Activated naive CD8-positive, alpha-beta T cell treated with anti-CD3 and anti-CD28 coated beads, Interleukin-2, amount 50 U/mL, for 24 hours (primary cell): ENCODE measurements around the gene ATP5PB.
A peak's percentile ranks its signal among the peaks of the same experiment; 100 is the strongest.

Source experiments
- ATAC-seq: fragments of 150-1000 bp; cut with Tn5 transposase; one replicate; pipeline ENCODE4 v1.10.0; 2021
- DNase-seq: peaks from one replicate; pipeline ENCODE4 v3.0.0; 2021
- H3K27ac Mint-ChIP-seq: one replicate; pipeline ENCODE4 v1.8.0; 2021; ENCODE audit warnings: mild to moderate bottlenecking, mixed read lengths
- H3K27me3 Mint-ChIP-seq: one replicate; pipeline ENCODE4 v1.8.0; 2021; ENCODE audit warnings: mixed read lengths
- H3K36me3 Mint-ChIP-seq: one replicate; pipeline ENCODE4 v1.8.0; 2021; ENCODE audit warnings: low read depth, mixed read lengths
- H3K4me1 Mint-ChIP-seq: one replicate; pipeline ENCODE4 v1.8.0; 2021; ENCODE audit warnings: mixed read lengths
- H3K4me3 Mint-ChIP-seq: one replicate; pipeline ENCODE4 v1.8.0; 2021; ENCODE audit warnings: mild to moderate bottlenecking, moderate library complexity, mixed read lengths
- H3K9me3 Mint-ChIP-seq: one replicate; pipeline ENCODE4 v1.8.0; 2021; ENCODE audit warnings: mixed read lengths

The ATP5PB gene

GRCh38 chr1:111461765-111462164 is 12.5 kb downstream of the ATP5PB start:
- Mint-ChIP-seq H3K36me3 (peaks cover 49% of the 10 kb centered on the region), H3K27ac (no peak overlapping the region)
- ATAC-seq, result no peak

GRCh38 chr1:111462370-111463028 is 13.2 kb downstream of the ATP5PB start:
- Mint-ChIP-seq H3K27me3 (no peaks in the 10 kb centered on the region), H3K27ac (no peak overlapping the region), H3K4me1 (peaks cover 6% of the 10 kb centered on the region), H3K9me3 (no peaks in the 10 kb centered on the region), H3K4me3 (no peak overlapping the region), H3K36me3 (peaks cover 46% of the 10 kb centered on the region)
- no peak for DNase-seq
- ATAC-seq, result no peak

More at GRCh38 chr1:111461765-111462164, 12.5 kb downstream of the ATP5PB start:
- no peak overlapping the region for H3K4me3 Mint-ChIP-seq
- no peak for DNase-seq
- no peaks in the 10 kb centered on the region for H3K27me3 Mint-ChIP-seq
- H3K9me3 Mint-ChIP-seq, result no peaks in the 10 kb centered on the region
- peaks cover 6% of the 10 kb centered on the region for H3K4me1 Mint-ChIP-seq

GRCh38 chr1:111463029-111463683 is 13.9 kb downstream of the ATP5PB start:
- ATAC-seq (no peak), DNase-seq (no peak)

GRCh38 chr1:111465754-111466153 is 16.5 kb downstream of the ATP5PB start:
- no peak for ATAC-seq
- no peak overlapping the region for H3K27ac Mint-ChIP-seq
- no peaks in the 10 kb centered on the region for H3K9me3 Mint-ChIP-seq
- DNase-seq, result no peak
- no peaks in the 10 kb centered on the region for H3K27me3 Mint-ChIP-seq
- H3K4me3 Mint-ChIP-seq, result no peak overlapping the region
- H3K4me1 Mint-ChIP-seq, result peaks cover 6% of the 10 kb centered on the region
- H3K36me3 Mint-ChIP-seq, result peaks cover 26% of the 10 kb centered on the region

More at GRCh38 chr1:111463029-111463683, 13.9 kb downstream of the ATP5PB start:
- no peak overlapping the region for H3K4me3 Mint-ChIP-seq
- peaks cover 6% of the 10 kb centered on the region for H3K4me1 Mint-ChIP-seq
- H3K27ac Mint-ChIP-seq, result peak overlapping the region; percentile 20
- H3K27me3 Mint-ChIP-seq, result no peaks in the 10 kb centered on the region
- H3K9me3 Mint-ChIP-seq, result no peaks in the 10 kb centered on the region
- peaks cover 40% of the 10 kb centered on the region for H3K36me3 Mint-ChIP-seq

GRCh38 chr1:111466480-111466879 is 17.2 kb downstream of the ATP5PB start:
- Mint-ChIP-seq H3K9me3 (no peaks in the 10 kb centered on the region), H3K4me1 (peaks cover 6% of the 10 kb centered on the region), H3K36me3 (peaks cover 24% of the 10 kb centered on the region), H3K4me3 (no peak overlapping the region), H3K27ac (no peak overlapping the region), H3K27me3 (no peaks in the 10 kb centered on the region)
- ATAC-seq (no peak), DNase-seq (no peak)

GRCh38 chr1:111467865-111468716 is 18.8 kb downstream of the ATP5PB start:
- no peaks in the 10 kb centered on the region for H3K9me3 Mint-ChIP-seq
- DNase-seq (no peak), ATAC-seq (no peak)
- no peaks in the 10 kb centered on the region for H3K27me3 Mint-ChIP-seq
- H3K4me1 Mint-ChIP-seq, result peaks cover 12% of the 10 kb centered on the region
- H3K4me3 Mint-ChIP-seq, result no peak overlapping the region
- peaks cover 17% of the 10 kb centered on the region for H3K36me3 Mint-ChIP-seq
- H3K27ac Mint-ChIP-seq, result no peak overlapping the region

- no peak overlapping the region for H3K4me3 Mint-ChIP-seq
- no peaks in the 10 kb centered on the region for H3K9me3 Mint-ChIP-seq
- DNase-seq, result no peak
- no peak overlapping the region for H3K27ac Mint-ChIP-seq
- no peak for ATAC-seq
- H3K27me3 Mint-ChIP-seq, result no peaks in the 10 kb centered on the region
- H3K36me3 Mint-ChIP-seq, result peaks cover 13% of the 10 kb centered on the region
- H3K4me1 Mint-ChIP-seq, result peaks cover 12% of the 10 kb centered on the region
Observed at GRCh38 chr1:111468717-111469100, 19.4 kb downstream of the ATP5PB start.

- H3K27me3 Mint-ChIP-seq, result no peaks in the 10 kb centered on the region
- H3K9me3 Mint-ChIP-seq, result no peaks in the 10 kb centered on the region
- peaks cover 19% of the 10 kb centered on the region for H3K4me1 Mint-ChIP-seq
- ATAC-seq, result no peak
- no peak overlapping the region for H3K4me3 Mint-ChIP-seq
- peaks cover 10% of the 10 kb centered on the region for H3K36me3 Mint-ChIP-seq
- DNase-seq, result no peak
- no peak overlapping the region for H3K27ac Mint-ChIP-seq
Observed at GRCh38 chr1:111469539-111469938, 20.3 kb downstream of the ATP5PB start.

- DNase-seq (no peak), ATAC-seq (no peak)
- Mint-ChIP-seq H3K27ac (no peak overlapping the region), H3K27me3 (no peaks in the 10 kb centered on the region), H3K9me3 (no peaks in the 10 kb centered on the region), H3K36me3 (peaks cover 8% of the 10 kb centered on the region), H3K4me1 (peaks cover 30% of the 10 kb centered on the region), H3K4me3 (no peak overlapping the region)
Observed at GRCh38 chr1:111470596-111470995, 21.3 kb downstream of the ATP5PB start.

- no peaks in the 10 kb centered on the region for H3K27me3 Mint-ChIP-seq
- peak; percentile 62 for DNase-seq
- H3K9me3 Mint-ChIP-seq, result no peaks in the 10 kb centered on the region
- ATAC-seq, result peak; percentile 81
- peaks cover 8% of the 10 kb centered on the region for H3K36me3 Mint-ChIP-seq
- peaks cover 34% of the 10 kb centered on the region for H3K4me1 Mint-ChIP-seq
- H3K4me3 Mint-ChIP-seq, result no peak overlapping the region
- H3K27ac Mint-ChIP-seq, result no peak overlapping the region
Observed at GRCh38 chr1:111471012-111471411, 21.7 kb downstream of the ATP5PB start.

GRCh38 chr1:111471538-111471937 is 22.3 kb downstream of the ATP5PB start:
- Mint-ChIP-seq H3K27ac (no peak overlapping the region), H3K27me3 (no peaks in the 10 kb centered on the region), H3K9me3 (no peaks in the 10 kb centered on the region), H3K36me3 (peaks cover 8% of the 10 kb centered on the region), H3K4me3 (no peak overlapping the region), H3K4me1 (peaks cover 39% of the 10 kb centered on the region)
- DNase-seq, result no peak
- no peak for ATAC-seq

GRCh38 chr1:111474106-111474505 is 24.8 kb downstream of the ATP5PB start:
- H3K27ac Mint-ChIP-seq, result peak overlapping the region; percentile 88
- no peak for DNase-seq

GRCh38 chr1:111474521-111474920 is 25.3 kb downstream of the ATP5PB start:
- DNase-seq (no peak), ATAC-seq (no peak)
- Mint-ChIP-seq H3K27ac (peak overlapping the region; percentile 10), H3K4me3 (peak overlapping the region; percentile 77), H3K9me3 (peaks cover 3% of the 10 kb centered on the region), H3K36me3 (peaks cover 14% of the 10 kb centered on the region), H3K27me3 (no peaks in the 10 kb centered on the region), H3K4me1 (peaks cover 61% of the 10 kb centered on the region)

More at GRCh38 chr1:111474106-111474505, 24.8 kb downstream of the ATP5PB start:
- Mint-ChIP-seq H3K36me3 (peaks cover 14% of the 10 kb centered on the region), H3K4me3 (peak overlapping the region; percentile 77), H3K4me1 (peaks cover 59% of the 10 kb centered on the region), H3K27me3 (no peaks in the 10 kb centered on the region), H3K9me3 (peaks cover 3% of the 10 kb centered on the region)
- ATAC-seq, result no peak

GRCh38 chr1:111475701-111476100 is 26.4 kb downstream of the ATP5PB start:
- peak overlapping the region; percentile 77 for H3K4me3 Mint-ChIP-seq
- H3K27ac Mint-ChIP-seq, result peak overlapping the region; percentile 62
- no peaks in the 10 kb centered on the region for H3K27me3 Mint-ChIP-seq
- ATAC-seq (peak; percentile 78), DNase-seq (peak; percentile 23)
- H3K9me3 Mint-ChIP-seq, result peaks cover 3% of the 10 kb centered on the region
- H3K36me3 Mint-ChIP-seq, result peaks cover 14% of the 10 kb centered on the region
- peaks cover 63% of the 10 kb centered on the region for H3K4me1 Mint-ChIP-seq
